ENCODE results near the gene SCYL3. TPM values are rescaled to one million over a fixed set of nuclear protein-coding genes. Genes with fewer than 3 reads are reported as not detected.

The SCYL3 gene
- total and polyA plus RNA-seq, 2 experiments from 2014 or later: 2.2 to 6.8 TPM

DNA sequence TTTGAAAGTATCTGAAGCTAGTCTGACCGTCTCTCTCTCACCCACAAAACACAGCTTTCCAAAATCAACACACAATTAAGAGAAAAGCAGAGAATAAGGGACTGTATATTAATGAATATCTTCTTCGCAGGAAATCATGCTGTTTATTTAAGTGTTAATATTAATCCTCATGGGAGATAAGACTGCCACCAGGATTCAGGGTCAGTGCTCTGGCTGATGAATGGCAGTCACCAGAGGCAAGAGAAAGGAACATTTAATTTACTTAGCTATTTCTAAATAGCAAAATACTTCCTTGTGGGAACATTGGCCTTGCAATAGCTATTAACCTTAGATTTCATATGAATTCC is 2.2 kb downstream of the SCYL3 start:
- H3K4me1 ChIP-seq (ENCODE audit: insufficient read depth): peaks cover 18% of the 10 kb centered on the region
- no peak overlapping the region for H3K4me3 ChIP-seq
- no peak overlapping the region for H3K27ac Mint-ChIP-seq
- 0 out of 2 replicates have a peak, but pooled peaks cover 3% of the 10 kb centered on the region for H4K20me1 ChIP-seq (replicated peaks; ENCODE audit: insufficient read depth)
- no peak overlapping the region for H2AFZ ChIP-seq
- TF ChIP-seq POLR2AphosphoS5 (IDR thresholded peaks at IDR 0.05; ENCODE audit: low read depth) (no peak), ZNF331 (CRISPR knock-in tag; IDR thresholded peaks at IDR 0.05; ENCODE audit: low read depth) (no peak), EZH2phosphoT487 (IDR thresholded peaks at IDR 0.05; ENCODE audit: unreplicated experiment) (no peak), ZNF114 (CRISPR knock-in tag; IDR thresholded peaks at IDR 0.05) (no peak), NANOG (IDR thresholded peaks at IDR 0.05; ENCODE audit: borderline replicate concordance) (no peak), JUNB (IDR thresholded peaks at IDR 0.05; ENCODE audit: unreplicated experiment) (no peak), CREB1 (CRISPR knock-in tag; IDR thresholded peaks at IDR 0.05; ENCODE audit: low read depth) (no peak), REST (IDR thresholded peaks at IDR 0.05; ENCODE audit: unreplicated experiment) (no peak), ZNF462 (CRISPR knock-in tag; IDR thresholded peaks at IDR 0.05) (no peak), EZH2 (IDR thresholded peaks at IDR 0.05; ENCODE audit: low read depth, unreplicated experiment) (no peak)
- TF ChIP-seq, protein P1, sequence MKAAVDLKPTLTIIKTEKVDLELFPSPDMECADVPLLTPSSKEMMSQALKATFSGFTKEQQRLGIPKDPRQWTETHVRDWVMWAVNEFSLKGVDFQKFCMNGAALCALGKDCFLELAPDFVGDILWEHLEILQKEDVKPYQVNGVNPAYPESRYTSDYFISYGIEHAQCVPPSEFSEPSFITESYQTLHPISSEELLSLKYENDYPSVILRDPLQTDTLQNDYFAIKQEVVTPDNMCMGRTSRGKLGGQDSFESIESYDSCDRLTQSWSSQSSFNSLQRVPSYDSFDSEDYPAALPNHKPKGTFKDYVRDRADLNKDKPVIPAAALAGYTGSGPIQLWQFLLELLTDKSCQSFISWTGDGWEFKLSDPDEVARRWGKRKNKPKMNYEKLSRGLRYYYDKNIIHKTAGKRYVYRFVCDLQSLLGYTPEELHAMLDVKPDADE (IDR thresholded peaks at IDR 0.05): no peak
- TF ChIP-seq, protein P2, sequence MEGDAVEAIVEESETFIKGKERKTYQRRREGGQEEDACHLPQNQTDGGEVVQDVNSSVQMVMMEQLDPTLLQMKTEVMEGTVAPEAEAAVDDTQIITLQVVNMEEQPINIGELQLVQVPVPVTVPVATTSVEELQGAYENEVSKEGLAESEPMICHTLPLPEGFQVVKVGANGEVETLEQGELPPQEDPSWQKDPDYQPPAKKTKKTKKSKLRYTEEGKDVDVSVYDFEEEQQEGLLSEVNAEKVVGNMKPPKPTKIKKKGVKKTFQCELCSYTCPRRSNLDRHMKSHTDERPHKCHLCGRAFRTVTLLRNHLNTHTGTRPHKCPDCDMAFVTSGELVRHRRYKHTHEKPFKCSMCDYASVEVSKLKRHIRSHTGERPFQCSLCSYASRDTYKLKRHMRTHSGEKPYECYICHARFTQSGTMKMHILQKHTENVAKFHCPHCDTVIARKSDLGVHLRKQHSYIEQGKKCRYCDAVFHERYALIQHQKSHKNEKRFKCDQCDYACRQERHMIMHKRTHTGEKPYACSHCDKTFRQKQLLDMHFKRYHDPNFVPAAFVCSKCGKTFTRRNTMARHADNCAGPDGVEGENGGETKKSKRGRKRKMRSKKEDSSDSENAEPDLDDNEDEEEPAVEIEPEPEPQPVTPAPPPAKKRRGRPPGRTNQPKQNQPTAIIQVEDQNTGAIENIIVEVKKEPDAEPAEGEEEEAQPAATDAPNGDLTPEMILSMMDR (conservative IDR thresholded peaks at IDR 0.05; ENCODE audit: low read depth in 2 of 2): no peak
- peaks cover 41% of the 10 kb centered on the region for H3K4me1 Mint-ChIP-seq
- DNase-seq (ENCODE audit: low spot score) (no peak), ATAC-seq (no peak)
- no peaks in the 10 kb centered on the region for H3F3A ChIP-seq (replicated peaks; ENCODE audit: low read depth)
- H3K4me3 Mint-ChIP-seq: peak overlapping the region; percentile 41; the same call in 2 of the 3 replicates
- H3K4me2 ChIP-seq: no peak overlapping the region
- no peaks in the 10 kb centered on the region for H3K9me3 Mint-ChIP-seq
- peaks cover 14% of the 10 kb centered on the region for H3K27me3 Mint-ChIP-seq (ENCODE audit: insufficient read depth, low read depth, poor library complexity)
- H3K9me2 ChIP-seq (ENCODE audit: insufficient read depth): no peaks in the 10 kb centered on the region
- H3K27me3 ChIP-seq (ENCODE audit: insufficient read depth): no peaks in the 10 kb centered on the region
- peaks cover 7% of the 10 kb centered on the region; the same call in 2 of the 3 replicates for H3K36me3 Mint-ChIP-seq (ENCODE audit: low read depth)
- peaks cover 38% of the 10 kb centered on the region for H3K79me2 ChIP-seq (replicated peaks; ENCODE audit: insufficient read depth)
- no peaks in the 10 kb centered on the region for H3K36me3 ChIP-seq (ENCODE audit: insufficient read depth)
- no peak overlapping the region for H3K27ac ChIP-seq (ENCODE audit: low read depth)
